Fibroblast of villous mesenchyme (primary cell): Measurements from ENCODE around the gene EVL. TPM values are rescaled to one million over a fixed set of nuclear protein-coding genes. Genes with fewer than 3 reads are reported as not detected.
A peak's percentile ranks its signal among the peaks of the same experiment; 100 is the strongest.

Experiments
- DNase-seq: peaks from one replicate; pipeline ENCODE4 v3.0.0-alpha.2; 2010; ENCODE audit warnings: low read depth
- H3K4me3 ChIP-seq: 2 replicates; pipeline ENCODE4 v1.5.1; 2011; ENCODE audit warnings: low read depth, mild to moderate bottlenecking, low read length
- total RNA-seq: library from RNA; depleted of rRNA; stranded (reverse); fragments of >200 nt; gene quantifications from 2 replicates; pipeline ENCODE4 v1.2.3, GENCODE V29; 2012
- TF ChIP-seq, protein P1 (sequence below): IDR thresholded peaks from 2 replicates; pipeline ENCODE4 v1.5.1; 2012; ENCODE audit warnings: low read depth, mild to moderate bottlenecking, low read length; ENCODE audit not compliant: insufficient read depth

Gene EVL
- total RNA-seq, 1 donor: 5.2 TPM

DNA sequence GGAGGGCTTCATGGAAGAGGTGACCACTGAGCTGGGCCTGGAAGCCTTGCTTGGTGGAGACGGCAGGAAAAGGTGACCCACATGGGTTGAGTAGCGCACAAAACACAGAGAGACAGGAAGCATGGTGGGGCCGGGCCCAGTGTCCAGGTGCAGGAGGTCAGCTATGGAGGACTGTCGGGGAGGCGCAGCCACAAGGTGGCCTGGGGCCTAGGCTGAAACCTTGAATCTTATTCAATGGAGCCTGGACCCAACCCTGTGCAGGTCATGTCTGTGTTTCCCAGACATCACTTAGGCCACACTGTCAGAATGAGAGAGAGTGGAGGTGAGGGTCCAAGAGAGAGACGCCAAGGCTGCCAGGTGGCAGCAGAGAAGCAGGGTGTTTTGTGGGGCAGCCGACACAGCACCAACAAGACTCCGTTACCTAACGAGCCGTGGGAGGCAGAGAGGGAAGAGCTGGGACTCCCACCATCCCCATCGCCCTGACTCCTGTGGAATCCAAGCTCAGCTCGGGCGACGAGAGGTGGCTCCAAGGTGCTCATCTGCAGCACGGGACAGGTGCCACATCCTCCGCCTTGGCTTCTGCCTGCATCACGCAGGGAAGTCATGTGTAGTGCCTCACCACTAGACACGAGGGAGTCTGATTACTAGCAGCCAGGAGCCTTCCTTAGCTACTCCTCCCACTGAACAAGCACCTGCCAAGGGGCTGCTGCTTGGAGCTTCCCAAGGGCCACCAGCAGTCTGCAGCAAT is 55.5 kb downstream of the EVL start:
- TF ChIP-seq, protein P1, sequence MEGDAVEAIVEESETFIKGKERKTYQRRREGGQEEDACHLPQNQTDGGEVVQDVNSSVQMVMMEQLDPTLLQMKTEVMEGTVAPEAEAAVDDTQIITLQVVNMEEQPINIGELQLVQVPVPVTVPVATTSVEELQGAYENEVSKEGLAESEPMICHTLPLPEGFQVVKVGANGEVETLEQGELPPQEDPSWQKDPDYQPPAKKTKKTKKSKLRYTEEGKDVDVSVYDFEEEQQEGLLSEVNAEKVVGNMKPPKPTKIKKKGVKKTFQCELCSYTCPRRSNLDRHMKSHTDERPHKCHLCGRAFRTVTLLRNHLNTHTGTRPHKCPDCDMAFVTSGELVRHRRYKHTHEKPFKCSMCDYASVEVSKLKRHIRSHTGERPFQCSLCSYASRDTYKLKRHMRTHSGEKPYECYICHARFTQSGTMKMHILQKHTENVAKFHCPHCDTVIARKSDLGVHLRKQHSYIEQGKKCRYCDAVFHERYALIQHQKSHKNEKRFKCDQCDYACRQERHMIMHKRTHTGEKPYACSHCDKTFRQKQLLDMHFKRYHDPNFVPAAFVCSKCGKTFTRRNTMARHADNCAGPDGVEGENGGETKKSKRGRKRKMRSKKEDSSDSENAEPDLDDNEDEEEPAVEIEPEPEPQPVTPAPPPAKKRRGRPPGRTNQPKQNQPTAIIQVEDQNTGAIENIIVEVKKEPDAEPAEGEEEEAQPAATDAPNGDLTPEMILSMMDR: no peak
- H3K4me3 ChIP-seq: no peak overlapping the region
- no peak for DNase-seq

DNA sequence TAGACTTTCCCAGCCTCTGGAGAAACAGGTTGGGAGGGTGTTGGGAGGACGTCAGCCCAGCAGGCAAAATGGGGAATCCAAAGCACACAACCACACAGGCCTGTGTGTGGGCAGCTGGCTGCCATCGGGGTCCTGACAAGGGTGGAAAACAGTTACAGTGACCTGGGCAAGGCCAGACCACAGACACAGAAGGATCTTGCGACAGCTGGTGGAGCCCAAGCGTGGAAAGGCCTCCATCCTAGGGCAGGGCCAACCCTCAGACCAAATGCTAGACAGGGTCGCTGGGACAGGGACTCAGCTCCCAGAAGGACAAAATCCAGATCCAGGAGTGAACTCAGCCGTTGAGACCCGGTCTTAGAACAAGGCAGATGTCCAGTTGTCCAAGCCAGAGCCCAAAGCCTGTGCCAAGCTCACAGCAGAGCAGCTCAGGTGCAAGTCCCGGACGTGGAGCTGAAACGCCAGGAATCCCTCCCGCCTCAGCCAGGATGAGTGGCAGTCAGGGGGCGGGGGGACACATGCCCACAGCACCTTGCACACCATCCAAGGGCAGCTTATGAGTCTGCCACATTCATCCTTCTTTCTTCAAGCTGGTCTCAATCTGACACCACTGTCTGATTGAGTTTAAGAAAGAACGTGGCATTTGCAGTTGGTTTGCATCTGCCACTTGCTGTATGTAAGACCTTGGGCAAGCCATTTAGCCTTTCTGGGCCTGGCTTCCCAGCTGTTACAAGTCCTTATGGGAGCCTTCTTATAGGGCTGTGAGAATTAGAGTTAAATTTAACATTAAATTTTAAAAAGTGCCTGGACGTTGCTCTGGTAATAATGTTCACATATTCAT is 56.6 kb downstream of the EVL start:
- TF ChIP-seq, protein P1: no peak
- DNase-seq: no peak
- no peak overlapping the region for H3K4me3 ChIP-seq

DNA sequence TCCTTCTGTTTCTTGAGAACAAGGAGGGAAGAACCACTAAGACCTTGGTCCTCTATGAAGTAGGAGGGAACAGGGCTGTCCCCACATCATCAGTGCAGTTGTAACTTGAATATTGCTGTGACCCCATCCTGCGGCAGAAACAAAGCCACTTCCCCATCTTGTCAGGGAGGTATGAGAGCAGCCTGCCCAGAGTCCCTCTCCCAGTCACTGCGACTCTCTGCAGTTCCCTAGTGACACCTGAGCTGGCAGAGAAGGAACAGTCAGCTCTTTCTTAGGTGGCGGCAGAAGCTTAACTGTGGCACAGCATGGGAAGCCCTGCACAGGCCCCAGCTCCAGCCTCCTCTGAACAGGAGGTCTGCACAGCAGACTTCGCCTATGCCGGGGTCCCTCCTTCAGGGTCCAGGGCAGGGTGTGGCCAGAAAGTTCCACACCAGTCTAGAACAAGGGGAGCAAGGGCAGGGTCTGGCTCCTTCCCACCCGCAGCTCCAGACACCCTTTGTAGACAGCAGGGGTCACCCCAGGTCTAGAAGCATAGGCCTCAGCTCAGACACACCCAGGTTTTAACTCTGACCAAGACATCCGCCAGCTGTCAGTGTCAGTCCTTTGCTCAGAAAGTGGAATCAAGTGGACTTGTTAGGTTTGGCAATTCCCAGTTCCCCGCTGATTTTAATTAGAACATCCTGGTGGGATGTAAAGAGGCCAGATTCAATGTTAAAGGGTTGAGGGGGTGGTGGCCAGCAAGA is 57.4 kb downstream of the EVL start:
- TF ChIP-seq, protein P1: peak; percentile 34
- H3K4me3 ChIP-seq: no peak overlapping the region
- DNase-seq: peak; percentile 47

DNA sequence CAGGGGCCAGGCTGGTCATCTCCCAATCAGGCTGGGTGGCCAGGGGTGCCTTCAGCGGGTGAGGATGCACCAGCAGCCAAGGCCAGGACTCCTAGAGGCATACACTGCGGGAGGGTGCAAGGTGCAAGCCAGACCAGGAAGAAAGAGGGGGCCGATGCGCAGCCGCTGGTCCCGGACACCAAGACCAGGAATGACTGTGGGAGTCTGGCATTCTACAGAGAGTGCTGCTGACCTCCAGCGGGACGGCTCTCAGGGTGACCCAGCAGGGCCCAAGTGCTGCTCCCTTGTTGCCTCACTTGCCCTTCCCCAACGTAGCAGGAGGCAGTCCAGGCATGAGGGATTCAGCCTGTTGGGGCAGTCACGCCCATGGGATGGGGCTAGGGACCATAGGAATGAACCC is 58.4 kb downstream of the EVL start:
- no peak overlapping the region for H3K4me3 ChIP-seq
- TF ChIP-seq, protein P1: no peak
- DNase-seq: no peak

DNA sequence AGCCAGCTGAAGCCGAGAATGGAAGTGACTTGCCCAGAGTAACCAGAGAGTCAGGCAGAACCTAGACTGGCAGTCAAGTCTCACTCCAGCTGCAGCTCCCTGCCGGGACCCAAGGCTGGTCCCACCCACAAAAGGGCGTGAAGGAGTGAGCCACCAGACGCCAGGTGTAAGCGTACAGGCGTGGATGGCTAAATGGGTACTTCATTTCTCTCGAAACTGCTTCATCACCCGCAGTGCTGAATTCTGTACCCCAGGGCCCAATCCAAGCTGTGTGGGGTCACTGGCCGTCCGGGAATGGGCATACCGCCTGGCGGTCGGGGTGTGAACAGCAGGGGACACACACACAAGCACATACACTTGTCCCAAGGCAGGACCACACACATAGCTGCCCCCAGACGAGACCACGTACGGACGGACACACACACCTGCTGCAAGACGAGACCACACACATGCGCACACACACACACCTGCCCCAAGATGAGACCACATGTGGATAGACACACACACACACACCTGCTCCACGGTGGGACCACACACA is 59.4 kb downstream of the EVL start:
- no peak overlapping the region for H3K4me3 ChIP-seq
- TF ChIP-seq, protein P1: no peak
- no peak for DNase-seq

DNA sequence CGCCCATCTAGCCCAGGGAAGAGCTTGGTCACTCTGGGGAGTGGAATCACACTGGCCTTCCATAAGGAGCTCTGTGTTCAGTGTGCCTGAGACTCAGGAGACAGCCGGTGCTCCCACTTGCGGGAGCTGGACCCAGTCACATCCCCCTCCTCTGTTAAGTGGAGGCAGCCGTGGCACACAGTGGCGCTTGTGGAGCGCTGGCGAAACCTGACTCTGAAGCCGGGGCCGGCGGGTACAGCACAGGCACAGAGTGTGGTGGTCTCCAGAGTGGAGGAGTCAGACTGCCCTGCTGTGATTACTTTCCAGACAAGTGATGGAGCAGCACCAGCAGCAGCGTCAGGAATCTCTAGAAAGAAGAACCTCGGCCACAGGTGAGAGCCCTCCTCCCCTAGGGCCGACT is 61.2 kb downstream of the EVL start:
- DNase-seq: no peak
- no peak overlapping the region for H3K4me3 ChIP-seq
- TF ChIP-seq, protein P1: no peak
